ENCODE measurements around the gene SAMD5. TPM values are rescaled to one million over a fixed set of nuclear protein-coding genes. Genes with fewer than 3 reads are reported as not detected.

Gene SAMD5
- total RNA-seq, 1 experiment from 2014 or later: 2.6 TPM

- Mint-ChIP-seq H3K27ac (ENCODE audit: low read depth, unreplicated experiment) (no peak overlapping the region), H3K36me3 (ENCODE audit: insufficient read depth, unreplicated experiment) (no peaks in the 10 kb centered on the region), H3K4me3 (ENCODE audit: unreplicated experiment) (no peak overlapping the region), H3K27me3 (ENCODE audit: insufficient read depth, unreplicated experiment) (no peaks in the 10 kb centered on the region), H3K4me1 (ENCODE audit: insufficient read depth, unreplicated experiment) (peaks cover 17% of the 10 kb centered on the region), H3K9me3 (ENCODE audit: unreplicated experiment) (no peaks in the 10 kb centered on the region)
- intact Hi-C loops (cut with micrococcal nuclease): no loop called here
- DNase-seq (ENCODE audit: unreplicated experiment): no peak
- CTCF ChIA-PET: interaction anchor here (0.5 kb wide), 1 partner anchor 685 kb away, joined by 4 read pairs; no protein-coding TSS in a partner anchor
- TF ChIP-seq, protein P1, sequence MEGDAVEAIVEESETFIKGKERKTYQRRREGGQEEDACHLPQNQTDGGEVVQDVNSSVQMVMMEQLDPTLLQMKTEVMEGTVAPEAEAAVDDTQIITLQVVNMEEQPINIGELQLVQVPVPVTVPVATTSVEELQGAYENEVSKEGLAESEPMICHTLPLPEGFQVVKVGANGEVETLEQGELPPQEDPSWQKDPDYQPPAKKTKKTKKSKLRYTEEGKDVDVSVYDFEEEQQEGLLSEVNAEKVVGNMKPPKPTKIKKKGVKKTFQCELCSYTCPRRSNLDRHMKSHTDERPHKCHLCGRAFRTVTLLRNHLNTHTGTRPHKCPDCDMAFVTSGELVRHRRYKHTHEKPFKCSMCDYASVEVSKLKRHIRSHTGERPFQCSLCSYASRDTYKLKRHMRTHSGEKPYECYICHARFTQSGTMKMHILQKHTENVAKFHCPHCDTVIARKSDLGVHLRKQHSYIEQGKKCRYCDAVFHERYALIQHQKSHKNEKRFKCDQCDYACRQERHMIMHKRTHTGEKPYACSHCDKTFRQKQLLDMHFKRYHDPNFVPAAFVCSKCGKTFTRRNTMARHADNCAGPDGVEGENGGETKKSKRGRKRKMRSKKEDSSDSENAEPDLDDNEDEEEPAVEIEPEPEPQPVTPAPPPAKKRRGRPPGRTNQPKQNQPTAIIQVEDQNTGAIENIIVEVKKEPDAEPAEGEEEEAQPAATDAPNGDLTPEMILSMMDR (IDR thresholded peaks at IDR 0.05; ENCODE audit: unreplicated experiment): no peak
- POLR2A ChIA-PET: no interaction called here
- no TSS peak for BruUV-seq (replicated peaks)
These were observed 107.4 kb downstream of the SAMD5 start for GRCh38 chr6:147615659-147616456.

DNA sequence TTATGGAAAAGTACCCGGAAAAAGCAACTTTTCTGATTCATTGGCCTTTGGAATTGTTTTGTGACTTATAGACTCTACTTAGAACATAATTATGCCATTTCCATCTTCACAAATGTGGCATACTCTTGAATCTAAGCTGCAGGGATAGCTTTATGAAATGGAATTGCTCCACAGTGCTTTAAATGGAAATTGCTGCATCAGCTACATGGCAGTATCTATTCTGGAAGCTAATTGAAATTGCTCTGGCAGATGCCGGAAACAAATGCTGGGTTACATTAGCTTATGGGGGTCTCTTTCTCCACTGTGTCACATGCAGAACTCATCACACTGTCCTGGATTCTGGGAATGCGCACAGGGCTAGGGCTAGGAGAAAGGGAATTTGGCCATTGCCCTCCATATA lies 108.9 kb downstream of the SAMD5 start:
- Mint-ChIP-seq H3K27me3 (ENCODE audit: insufficient read depth, unreplicated experiment) (no peaks in the 10 kb centered on the region), H3K4me1 (ENCODE audit: insufficient read depth, unreplicated experiment) (peaks cover 17% of the 10 kb centered on the region), H3K36me3 (ENCODE audit: insufficient read depth, unreplicated experiment) (no peaks in the 10 kb centered on the region), H3K4me3 (ENCODE audit: unreplicated experiment) (no peak overlapping the region), H3K27ac (ENCODE audit: low read depth, unreplicated experiment) (no peak overlapping the region), H3K9me3 (ENCODE audit: unreplicated experiment) (no peaks in the 10 kb centered on the region)
- no peak for DNase-seq (ENCODE audit: unreplicated experiment)
- intact Hi-C loops (cut with micrococcal nuclease): no loop called here
- ChIA-PET CTCF (no interaction called here), POLR2A (no interaction called here)
- BruUV-seq (replicated peaks): no TSS peak
- TF ChIP-seq, protein P1 (IDR thresholded peaks at IDR 0.05; ENCODE audit: unreplicated experiment): no peak

DNA sequence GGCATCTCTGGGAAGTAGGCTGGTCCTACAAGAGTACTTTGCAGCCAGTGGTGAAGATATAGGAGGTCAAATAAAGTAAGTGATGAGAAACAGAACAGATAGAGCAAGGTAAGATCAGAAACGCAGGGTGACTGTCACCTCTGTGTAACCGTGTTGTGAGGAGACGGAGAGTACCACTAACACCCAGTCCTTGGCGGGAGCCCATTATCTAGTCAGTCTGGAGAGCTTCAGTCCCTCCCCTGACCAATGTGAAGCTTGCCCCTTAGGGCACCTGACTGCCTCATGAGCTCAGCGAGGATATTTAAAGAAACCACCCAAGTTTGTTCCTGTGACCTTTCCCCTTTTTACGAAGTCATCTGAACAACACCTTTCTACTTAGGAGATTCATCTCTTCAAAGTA lies 110.0 kb downstream of the SAMD5 start:
- Mint-ChIP-seq H3K27ac (ENCODE audit: low read depth, unreplicated experiment) (peak overlapping the region; percentile 21), H3K4me1 (ENCODE audit: insufficient read depth, unreplicated experiment) (peaks cover 17% of the 10 kb centered on the region), H3K4me3 (ENCODE audit: unreplicated experiment) (no peak overlapping the region), H3K36me3 (ENCODE audit: insufficient read depth, unreplicated experiment) (no peaks in the 10 kb centered on the region), H3K27me3 (ENCODE audit: insufficient read depth, unreplicated experiment) (no peaks in the 10 kb centered on the region), H3K9me3 (ENCODE audit: unreplicated experiment) (no peaks in the 10 kb centered on the region)
- no peak for DNase-seq (ENCODE audit: unreplicated experiment)
- CTCF ChIA-PET: no interaction called here
- no TSS peak for BruUV-seq (replicated peaks)
- POLR2A ChIA-PET: interaction anchor here (0.7 kb wide), 1 partner anchor 44 kb away, joined by 3 read pairs; no protein-coding TSS in a partner anchor
- TF ChIP-seq, protein P1 (IDR thresholded peaks at IDR 0.05; ENCODE audit: unreplicated experiment): no peak
- intact Hi-C loops (cut with micrococcal nuclease): no loop called here

- POLR2A ChIA-PET: interaction anchor here (0.7 kb wide), 1 partner anchor 44 kb away, joined by 3 read pairs; no protein-coding TSS in a partner anchor
- no TSS peak for BruUV-seq (replicated peaks)
- intact Hi-C loops (cut with micrococcal nuclease): no loop called here
- H3K27ac Mint-ChIP-seq (ENCODE audit: low read depth, unreplicated experiment): peak overlapping the region; percentile 21
- CTCF ChIA-PET: interaction anchor here (1.0 kb wide), 1 partner anchor 112 kb away, joined by 4 read pairs; no protein-coding TSS in a partner anchor
- peak; percentile 69 for DNase-seq (ENCODE audit: unreplicated experiment)
- no peaks in the 10 kb centered on the region for H3K36me3 Mint-ChIP-seq (ENCODE audit: insufficient read depth, unreplicated experiment)
- peaks cover 17% of the 10 kb centered on the region for H3K4me1 Mint-ChIP-seq (ENCODE audit: insufficient read depth, unreplicated experiment)
- TF ChIP-seq, protein P1 (IDR thresholded peaks at IDR 0.05; ENCODE audit: unreplicated experiment): no peak
- no peaks in the 10 kb centered on the region for H3K27me3 Mint-ChIP-seq (ENCODE audit: insufficient read depth, unreplicated experiment)
- H3K4me3 Mint-ChIP-seq (ENCODE audit: unreplicated experiment): no peak overlapping the region
- H3K9me3 Mint-ChIP-seq (ENCODE audit: unreplicated experiment): no peaks in the 10 kb centered on the region
These were observed 110.4 kb downstream of the SAMD5 start for GRCh38 chr6:147618927-147619326.
